Epithelial cell of proximal tubule (primary cell): ENCODE data around the gene LRRC8E. TPM values are rescaled to one million over a fixed set of nuclear protein-coding genes. Genes with fewer than 3 reads are reported as not detected.

Experiments used
- DNase-seq: peaks from one replicate; pipeline ENCODE4 v3.0.0-alpha.2; 2011; ENCODE audit warnings: low read depth
- H3K4me3 ChIP-seq: 2 replicates; pipeline ENCODE4 v1.5.1; 2011; ENCODE audit warnings: low read depth, mild to moderate bottlenecking, low read length
- CTCF ChIP-seq: conservative IDR thresholded peaks from 2 replicates; pipeline ENCODE4 v1.5.1; 2012; ENCODE audit warnings: low read depth, mild to moderate bottlenecking, low read length
- total RNA-seq: library from RNA; depleted of rRNA; stranded (reverse); fragments of >200 nt; gene quantifications from 2 replicates; pipeline ENCODE4 v1.2.3, GENCODE V29; 2015

Gene LRRC8E
- total RNA-seq, 1 donor from 2014 or later = 11.9 TPM

GRCh38 chr19:7918615-7919421, 30.5 kb downstream of the LRRC8E start:
- no peak for TF ChIP-seq CTCF
- no peak for DNase-seq
- peak overlapping the region; percentile 89 for H3K4me3 ChIP-seq

DNA sequence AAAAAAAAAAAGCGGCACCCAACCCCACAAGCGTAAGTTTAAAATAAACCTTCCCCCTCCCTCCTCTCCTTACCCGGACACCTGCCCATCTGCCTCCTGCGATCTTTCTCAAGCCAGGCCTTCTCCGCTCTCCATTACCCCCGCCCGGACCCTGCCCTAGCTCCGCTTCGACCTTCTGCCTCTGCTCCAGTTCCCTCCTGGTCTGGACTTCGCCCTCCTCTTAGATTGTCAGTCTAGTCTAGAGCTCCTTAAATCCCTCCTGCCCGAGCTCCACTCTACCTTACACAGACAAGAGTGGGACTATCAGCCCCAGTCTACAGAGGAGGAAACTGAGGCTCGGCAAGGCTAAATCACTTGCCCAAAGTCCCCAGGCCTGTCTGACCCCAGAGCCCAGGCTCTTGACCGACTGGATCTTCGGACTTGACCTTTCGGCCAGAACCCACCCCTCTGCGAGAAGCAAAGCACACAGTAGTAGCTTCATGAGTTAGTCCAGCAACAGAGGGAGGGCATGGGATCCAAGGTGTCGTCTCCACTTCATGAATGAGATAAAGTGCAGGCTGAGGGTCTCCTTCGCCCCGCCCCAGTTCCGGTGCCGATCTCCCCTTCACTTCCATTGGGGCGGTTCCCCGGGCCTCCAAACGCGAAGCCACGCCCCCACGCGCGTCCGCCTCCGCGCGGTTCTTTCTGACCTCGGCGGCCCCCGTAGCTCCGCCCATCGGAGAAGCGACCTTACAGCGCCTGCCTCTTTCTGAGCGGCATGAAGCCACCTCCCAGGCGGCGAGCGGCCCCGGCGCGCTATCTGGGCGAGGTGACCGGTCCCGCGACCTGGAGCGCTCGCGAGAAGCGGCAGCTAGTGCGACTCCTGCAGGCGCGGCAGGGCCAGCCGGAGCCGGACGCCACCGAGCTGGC, 31.6 kb downstream of the LRRC8E start, which contains the start of gene SNAPC2:
TSS of gene SNAPC2 (plus strand) at position 729 of the 909 bp plus-strand sequence. CDS start at position 758, 29 bp downstream.
- peak within 1 kb of the TSS; percentile 89 for H3K4me3 ChIP-seq
- no peak for TF ChIP-seq CTCF
- no peak for DNase-seq

GRCh38 chr19:7920519-7921301, 32.4 kb downstream of the LRRC8E start:
- peak overlapping the region; percentile 89 for H3K4me3 ChIP-seq
- TF ChIP-seq CTCF = no peak
- DNase-seq = no peak

DNA sequence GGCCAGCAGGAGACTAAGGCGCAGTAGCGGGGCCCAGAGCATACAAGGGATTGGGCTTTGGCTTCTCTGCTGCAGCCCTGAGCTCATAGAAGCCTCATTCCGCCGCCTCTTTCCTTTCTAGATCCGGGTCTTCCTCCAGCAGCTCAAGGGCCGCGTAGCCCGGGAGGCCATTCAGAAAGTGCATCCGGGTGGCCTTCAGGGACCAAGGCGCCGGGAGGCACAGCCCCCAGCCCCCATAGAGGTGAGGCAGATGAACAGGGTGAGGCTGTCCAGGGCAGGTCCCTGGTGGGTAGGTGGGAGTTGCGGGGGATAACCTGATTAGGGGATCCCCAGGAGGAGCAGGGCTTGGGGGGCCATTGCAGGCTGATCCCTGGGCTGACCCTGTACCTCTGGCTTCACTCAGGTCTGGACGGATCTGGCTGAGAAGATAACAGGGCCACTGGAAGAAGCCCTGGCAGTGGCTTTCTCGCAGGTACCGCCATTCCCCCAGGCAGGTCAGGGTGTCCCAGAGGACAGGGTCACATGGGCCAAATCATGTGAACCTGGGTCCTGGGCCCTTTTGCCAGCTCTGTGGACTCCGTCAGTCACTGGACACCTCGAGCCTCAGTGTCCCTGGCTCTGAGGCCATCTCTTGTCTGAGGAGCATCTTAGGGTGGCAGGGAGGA, 33.1 kb downstream of the LRRC8E start:
- TF ChIP-seq CTCF = no peak

DNA sequence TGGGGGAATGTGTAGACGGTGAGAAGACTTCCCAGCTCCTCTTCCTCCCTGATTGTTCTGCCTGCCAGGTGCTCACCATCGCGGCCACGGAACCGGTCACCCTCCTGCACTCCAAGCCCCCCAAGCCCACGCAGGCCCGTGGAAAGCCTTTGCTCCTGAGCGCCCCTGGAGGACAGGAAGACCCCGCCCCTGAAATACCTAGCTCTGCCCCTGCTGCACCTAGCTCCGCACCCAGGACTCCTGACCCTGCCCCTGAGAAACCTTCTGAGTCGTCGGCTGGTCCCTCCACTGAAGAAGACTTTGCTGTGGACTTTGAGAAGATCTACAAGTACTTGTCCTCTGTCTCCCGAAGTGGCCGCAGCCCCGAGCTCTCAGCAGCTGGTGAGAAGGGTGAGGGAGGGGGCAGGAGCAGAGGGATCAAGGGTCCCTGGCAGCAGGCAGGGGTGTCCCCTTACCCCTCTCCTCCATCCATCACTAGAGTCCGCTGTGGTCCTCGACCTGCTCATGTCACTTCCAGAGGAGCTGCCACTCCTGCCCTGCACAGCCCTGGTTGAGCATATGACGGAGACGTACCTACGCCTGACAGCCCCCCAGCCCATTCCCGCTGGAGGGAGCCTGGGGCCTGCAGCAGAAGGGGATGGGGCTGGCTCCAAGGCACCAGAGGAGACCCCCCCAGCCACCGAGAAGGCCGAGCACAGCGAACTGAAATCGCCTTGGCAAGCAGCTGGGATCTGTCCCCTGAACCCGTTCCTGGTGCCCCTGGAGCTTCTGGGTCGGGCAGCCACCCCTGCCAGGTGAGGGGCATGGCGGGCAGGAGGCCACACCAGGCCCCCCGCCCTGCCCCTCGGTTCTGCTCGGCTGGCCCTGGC, 33.9 kb downstream of the LRRC8E start:
- no peak for TF ChIP-seq CTCF
- DNase-seq = no peak
- no peak overlapping the region for H3K4me3 ChIP-seq

More for the DNA sequence above, 33.1 kb downstream of the LRRC8E start:
- DNase-seq = no peak
- H3K4me3 ChIP-seq = peak overlapping the region; percentile 51
